Measurements from ENCODE around the gene CFAP251. TPM values are rescaled to one million over a fixed set of nuclear protein-coding genes. Genes with fewer than 3 reads are reported as not detected.

The CFAP251 gene
- total RNA-seq, 1 donor from 2014 or later: 4.5 TPM

Small RNAs within 50 kb of the gene (small RNA-seq; reads per million reads assigned to genes)
- gene AC069503.3 (ENCODE audit: low replicate concordance): not detected
- gene RF00017 (ENCODE audit: low replicate concordance): not detected
- gene RNU7-170P (ENCODE audit: low replicate concordance): not detected

Other genes starting within 250 kb of the CFAP251 start
- 0.41 TPM for gene MORN3, start 248.9 kb upstream of the CFAP251 start, total RNA-seq
- 14.1 TPM for gene TMEM120B, start 205.8 kb upstream of the CFAP251 start, total RNA-seq
- 7.8 TPM for gene RHOF, start 124.9 kb upstream of the CFAP251 start, total RNA-seq
- gene SETD1B, start 114.6 kb upstream of the CFAP251 start, total RNA-seq: 5.5 TPM
- gene HPD, start 59.7 kb upstream of the CFAP251 start, total RNA-seq: 1.0 TPM
- 58.2 TPM for gene PSMD9, start 29.8 kb upstream of the CFAP251 start, total RNA-seq
- gene BCL7A, start 103.3 kb downstream of the CFAP251 start, total RNA-seq: 15.4 TPM
- 15.9 TPM for gene MLXIP, start 160.2 kb downstream of the CFAP251 start, total RNA-seq

Measured in tongue (tissue), 2 donors.